ENCODE measurements around the gene ZNF770.
A peak's percentile ranks its signal among the peaks of the same experiment; 100 is the strongest.

Gene ZNF770

GRCh38 chr15:34987609-34988026 is 469 bp downstream of the ZNF770 start:
- Histone ChIP-seq H3K18ac (ENCODE audit: low read length) (peak overlapping the region; percentile 84), H3K14ac (ENCODE audit: low read length) (no peak overlapping the region), H4K91ac (ENCODE audit: low read depth, low read length, poor library complexity) (no peak overlapping the region), H3K9ac (ENCODE audit: low read depth, low read length, poor library complexity) (peak overlapping the region; percentile 64), H3K27me3 (ENCODE audit: control insufficient read depth in 3 of 3, insufficient read depth in 3 of 3, low read depth in 1 of 3, low read length in 3 of 3) (no peaks in the 10 kb centered on the region), H4K8ac (ENCODE audit: low read depth, low read length) (no peak overlapping the region), H3K36me3 (replicated peaks in 1 of 2; ENCODE audit: control insufficient read depth in 2 of 2, insufficient read depth in 2 of 2, low read length in 2 of 2) (peaks cover 7 to 39% of the 10 kb centered on the region in 2 donors), H3K4ac (ENCODE audit: low read length) (no peak overlapping the region), H2BK12ac (ENCODE audit: low read length) (no peak overlapping the region), H3K79me1 (ENCODE audit: low read depth, low read length) (peaks cover 4% of the 10 kb centered on the region), H3K4me1 (ENCODE audit: control insufficient read depth in 2 of 2, insufficient read depth in 1 of 2, low read depth in 1 of 2, low read length in 2 of 2) (peaks cover 7 to 9% of the 10 kb centered on the region in 2 donors), H2BK120ac (ENCODE audit: low read depth, low read length) (no peak overlapping the region), H3K4me3 (ENCODE audit: low read length in 2 of 2) (peak overlapping the region; percentile 65 to 96), H3K9me3 (replicated peaks in 1 of 2; ENCODE audit: control insufficient read depth in 2 of 2, insufficient read depth in 1 of 2, low read depth in 1 of 2, low read length in 2 of 2) (no peaks in the 10 kb centered on the region), H3K23ac (ENCODE audit: low read depth, low read length, poor library complexity) (no peak overlapping the region), H2BK5ac (ENCODE audit: low read length) (no peak overlapping the region), H3K27ac (replicated peaks; ENCODE audit: low read length) (no peak overlapping the region), H3K4me2 (ENCODE audit: insufficient read depth, low read length, poor library complexity, severe bottlenecking) (peak overlapping the region; percentile 54), H2AK5ac (ENCODE audit: low read depth, low read length) (no peak overlapping the region), H2AFZ (ENCODE audit: low read length) (peak overlapping the region; percentile 88), H2BK15ac (ENCODE audit: low read length) (no peak overlapping the region)
- no CpG with 5 or more reads among the region's 16 CpGs for WGBS, 2 donors (ENCODE audit: extremely low coverage in 2 of 2, insufficient read length in 2 of 2, insufficient replicate concordance in 1 of 2)
- DNase-seq (ENCODE audit: low spot score), result no peak

GRCh38 chr15:34986771-34987480 is 1.2 kb downstream of the ZNF770 start:
- H2AK5ac ChIP-seq (ENCODE audit: low read depth, low read length), result no peak overlapping the region
- H2BK15ac ChIP-seq (ENCODE audit: low read length), result no peak overlapping the region
- H2BK5ac ChIP-seq (ENCODE audit: low read length), result no peak overlapping the region
- no peak overlapping the region for H3K4ac ChIP-seq (ENCODE audit: low read length)
- peak overlapping the region in 1 of 2 donors; percentile 65 for H3K4me3 ChIP-seq (ENCODE audit: low read length in 2 of 2)
- no peak overlapping the region for H3K14ac ChIP-seq (ENCODE audit: low read length)
- H3K79me1 ChIP-seq (ENCODE audit: low read depth, low read length), result peaks cover 4% of the 10 kb centered on the region
- peaks cover 7 to 46% of the 10 kb centered on the region in 2 donors for H3K36me3 ChIP-seq (replicated peaks in 1 of 2; ENCODE audit: control insufficient read depth in 2 of 2, insufficient read depth in 2 of 2, low read length in 2 of 2)
- H2BK12ac ChIP-seq (ENCODE audit: low read length), result no peak overlapping the region
- no peaks in the 10 kb centered on the region for H3K27me3 ChIP-seq (ENCODE audit: control insufficient read depth in 3 of 3, insufficient read depth in 3 of 3, low read depth in 1 of 3, low read length in 3 of 3)
- peak overlapping the region; percentile 63 for H3K9ac ChIP-seq (ENCODE audit: low read depth, low read length, poor library complexity)
- H3K18ac ChIP-seq (ENCODE audit: low read length), result no peak overlapping the region
- H3K27ac ChIP-seq (replicated peaks; ENCODE audit: low read length), result no peak overlapping the region
- DNase-seq (ENCODE audit: low spot score), result no peak
- H2AFZ ChIP-seq (ENCODE audit: low read length), result no peak overlapping the region
- H4K91ac ChIP-seq (ENCODE audit: low read depth, low read length, poor library complexity), result no peak overlapping the region
- H2BK120ac ChIP-seq (ENCODE audit: low read depth, low read length), result no peak overlapping the region
- no peak overlapping the region for H3K23ac ChIP-seq (ENCODE audit: low read depth, low read length, poor library complexity)
- H3K9me3 ChIP-seq (replicated peaks in 1 of 2; ENCODE audit: control insufficient read depth in 2 of 2, insufficient read depth in 1 of 2, low read depth in 1 of 2, low read length in 2 of 2), result no peaks in the 10 kb centered on the region
- H4K8ac ChIP-seq (ENCODE audit: low read depth, low read length), result no peak overlapping the region
- H3K4me2 ChIP-seq (ENCODE audit: insufficient read depth, low read length, poor library complexity, severe bottlenecking), result peak overlapping the region; percentile 30
- WGBS, 2 donors (ENCODE audit: extremely low coverage in 2 of 2, insufficient read length in 2 of 2, insufficient replicate concordance in 1 of 2), result no CpG with 5 or more reads among the region's 9 CpGs
- peaks cover 7 to 9% of the 10 kb centered on the region in 2 donors for H3K4me1 ChIP-seq (ENCODE audit: control insufficient read depth in 2 of 2, insufficient read depth in 1 of 2, low read depth in 1 of 2, low read length in 2 of 2)

- Histone ChIP-seq H2BK5ac (ENCODE audit: low read length) (no peak overlapping the region), H4K8ac (ENCODE audit: low read depth, low read length) (no peak overlapping the region), H3K4me3 (ENCODE audit: low read length in 2 of 2) (peak overlapping the region in 1 of 2 donors; percentile 65), H3K4me1 (ENCODE audit: control insufficient read depth in 2 of 2, insufficient read depth in 1 of 2, low read depth in 1 of 2, low read length in 2 of 2) (peaks cover 7 to 9% of the 10 kb centered on the region in 2 donors), H2BK120ac (ENCODE audit: low read depth, low read length) (no peak overlapping the region), H3K18ac (ENCODE audit: low read length) (no peak overlapping the region), H3K27me3 (ENCODE audit: control insufficient read depth in 3 of 3, insufficient read depth in 3 of 3, low read depth in 1 of 3, low read length in 3 of 3) (no peaks in the 10 kb centered on the region), H3K23ac (ENCODE audit: low read depth, low read length, poor library complexity) (no peak overlapping the region), H3K9ac (ENCODE audit: low read depth, low read length, poor library complexity) (no peak overlapping the region), H3K4ac (ENCODE audit: low read length) (no peak overlapping the region), H2BK12ac (ENCODE audit: low read length) (no peak overlapping the region), H2AFZ (ENCODE audit: low read length) (no peak overlapping the region), H3K79me1 (ENCODE audit: low read depth, low read length) (peaks cover 4% of the 10 kb centered on the region), H2AK5ac (ENCODE audit: low read depth, low read length) (no peak overlapping the region), H3K36me3 (replicated peaks in 1 of 2; ENCODE audit: control insufficient read depth in 2 of 2, insufficient read depth in 2 of 2, low read length in 2 of 2) (peaks cover 8 to 52% of the 10 kb centered on the region in 2 donors), H3K9me3 (replicated peaks in 1 of 2; ENCODE audit: control insufficient read depth in 2 of 2, insufficient read depth in 1 of 2, low read depth in 1 of 2, low read length in 2 of 2) (no peaks in the 10 kb centered on the region), H2BK15ac (ENCODE audit: low read length) (no peak overlapping the region), H3K14ac (ENCODE audit: low read length) (no peak overlapping the region), H4K91ac (ENCODE audit: low read depth, low read length, poor library complexity) (no peak overlapping the region), H3K27ac (replicated peaks; ENCODE audit: low read length) (no peak overlapping the region), H3K4me2 (ENCODE audit: insufficient read depth, low read length, poor library complexity, severe bottlenecking) (peak overlapping the region; percentile 30)
- no CpG with 5 or more reads among the region's 1 CpG for WGBS, 2 donors (ENCODE audit: extremely low coverage in 2 of 2, insufficient read length in 2 of 2, insufficient replicate concordance in 1 of 2)
- DNase-seq (ENCODE audit: low spot score), result no peak
These were observed 1.8 kb downstream of the ZNF770 start for GRCh38 chr15:34986326-34986725.

- Histone ChIP-seq H2BK12ac (ENCODE audit: low read length) (no peak overlapping the region), H3K36me3 (replicated peaks in 1 of 2; ENCODE audit: control insufficient read depth in 2 of 2, insufficient read depth in 2 of 2, low read length in 2 of 2) (peaks cover 10 to 61% of the 10 kb centered on the region in 2 donors), H2AK5ac (ENCODE audit: low read depth, low read length) (no peak overlapping the region), H3K27ac (replicated peaks; ENCODE audit: low read length) (no peak overlapping the region), H4K91ac (ENCODE audit: low read depth, low read length, poor library complexity) (no peak overlapping the region), H3K14ac (ENCODE audit: low read length) (no peak overlapping the region), H2BK15ac (ENCODE audit: low read length) (no peak overlapping the region), H3K4me1 (ENCODE audit: control insufficient read depth in 2 of 2, insufficient read depth in 1 of 2, low read depth in 1 of 2, low read length in 2 of 2) (peaks cover 7 to 9% of the 10 kb centered on the region in 2 donors), H3K4me2 (ENCODE audit: insufficient read depth, low read length, poor library complexity, severe bottlenecking) (no peak overlapping the region), H3K4me3 (ENCODE audit: low read length in 2 of 2) (no peak overlapping the region), H3K18ac (ENCODE audit: low read length) (no peak overlapping the region), H3K27me3 (ENCODE audit: control insufficient read depth in 3 of 3, insufficient read depth in 3 of 3, low read depth in 1 of 3, low read length in 3 of 3) (no peaks in the 10 kb centered on the region), H3K23ac (ENCODE audit: low read depth, low read length, poor library complexity) (no peak overlapping the region), H2AFZ (ENCODE audit: low read length) (no peak overlapping the region), H3K79me1 (ENCODE audit: low read depth, low read length) (peaks cover 4% of the 10 kb centered on the region), H3K9me3 (replicated peaks in 1 of 2; ENCODE audit: control insufficient read depth in 2 of 2, insufficient read depth in 1 of 2, low read depth in 1 of 2, low read length in 2 of 2) (no peaks in the 10 kb centered on the region), H3K9ac (ENCODE audit: low read depth, low read length, poor library complexity) (no peak overlapping the region), H2BK5ac (ENCODE audit: low read length) (no peak overlapping the region), H3K4ac (ENCODE audit: low read length) (no peak overlapping the region), H4K8ac (ENCODE audit: low read depth, low read length) (no peak overlapping the region), H2BK120ac (ENCODE audit: low read depth, low read length) (no peak overlapping the region)
- no CpG with 5 or more reads among the region's 9 CpGs for WGBS, 2 donors (ENCODE audit: extremely low coverage in 2 of 2, insufficient read length in 2 of 2, insufficient replicate concordance in 1 of 2)
- no peak for DNase-seq (ENCODE audit: low spot score)
These were observed 3.0 kb downstream of the ZNF770 start for GRCh38 chr15:34984889-34985630.
